HEK293 (cell line): Measurements from ENCODE around the gene ALOX5AP.
"Not testable (repeated sequence)": the region's sequence is repeated elsewhere in the genome, so short reads cannot be mapped to it uniquely, and the experiment has no call there.

Source experiments
- CTCF ChIA-PET: fragments of 350-600 bp; formaldehyde crosslinking; extraction: SDS; loops from one replicate; lab custom pipeline; 2021; ENCODE audit warnings: antibody characterized with exemption; lab: Yijun Ruan, JAX
- POLR2A ChIA-PET: fragments of 300-600 bp; formaldehyde crosslinking; extraction: SDS; loops from one replicate; lab custom pipeline; 2020; ENCODE audit warnings: antibody characterized with exemption, inconsistent platforms; lab: Yijun Ruan, JAX
- H3K27ac ChIP-seq: fragments of 200-500 bp; sonication (Bioruptor generic); 2 replicates; pipeline ENCODE4 v1.5.1; 2014; ENCODE audit warnings: low read depth, low read length, control low read depth, inconsistent platforms; ENCODE audit errors: extremely low read depth
- H3K36me3 ChIP-seq, 2 experiments: fragments of 200-500 bp in 1 of 2; sonication (Bioruptor generic) in 1 of 2; 1 replicate in 1 of 2; 2 replicates in 1 of 2; pipeline ENCODE4 v1.5.1; 2014 to 2017; ENCODE audit warnings: inconsistent platforms in 2 of 2, low read length in 2 of 2; ENCODE audit not compliant: control insufficient read depth in 2 of 2, insufficient read depth in 1 of 2
- H3K4me1 ChIP-seq: fragments of 200-500 bp; sonication (Bioruptor generic); 2 replicates; pipeline ENCODE4 v1.5.1; 2014; ENCODE audit warnings: mild to moderate bottlenecking, low read length, inconsistent platforms; ENCODE audit not compliant: control insufficient read depth, insufficient read depth
- H3K4me3 ChIP-seq: 2 replicates; pipeline ENCODE4 v1.5.1; 2011; ENCODE audit warnings: low read depth, mild to moderate bottlenecking, control low read depth, low read length, moderate library complexity
- H3K9me3 ChIP-seq: fragments of 200-500 bp; sonication (Bioruptor generic); 2 replicates; pipeline ENCODE4 v1.5.1; 2014; ENCODE audit warnings: low read depth, low read length, inconsistent platforms; ENCODE audit not compliant: control insufficient read depth, insufficient read depth
- BCL11A ChIP-seq: fragments of 450-650 bp; formaldehyde crosslinking; IDR thresholded peaks from 2 replicates; pipeline ENCODE4 v1.5.1; 2016; ENCODE audit warnings: low read depth, missing biosample characterization, missing genetic modification characterization
- SETDB1 ChIP-seq: IDR thresholded peaks from one replicate; pipeline ENCODE4 v1.6.1; 2017; ENCODE audit warnings: mild to moderate bottlenecking, low read length, moderate library complexity, mixed read lengths; ENCODE audit not compliant: insufficient read length
- SP7 ChIP-seq: fragments of 450-650 bp; formaldehyde crosslinking; IDR thresholded peaks from 2 replicates; pipeline ENCODE4 v1.5.1; 2016; ENCODE audit warnings: missing biosample characterization, missing genetic modification characterization
- ZFP69B ChIP-seq: fragments of 450-650 bp; formaldehyde crosslinking; IDR thresholded peaks from 2 replicates; pipeline ENCODE4 v1.5.1; 2016; ENCODE audit warnings: missing biosample characterization, missing genetic modification characterization
- ZNF140 ChIP-seq: fragments of 450-650 bp; formaldehyde crosslinking; IDR thresholded peaks from 2 replicates; pipeline ENCODE4 v1.5.1; 2016; ENCODE audit warnings: missing biosample characterization, missing genetic modification characterization
- ZNF16 ChIP-seq: fragments of 450-650 bp; formaldehyde crosslinking; IDR thresholded peaks from 2 replicates; pipeline ENCODE4 v1.5.1; 2016; ENCODE audit warnings: low read depth, missing biosample characterization, missing genetic modification characterization
- ZNF169 ChIP-seq: fragments of 450-650 bp; formaldehyde crosslinking; IDR thresholded peaks from 2 replicates; pipeline ENCODE4 v1.5.1; 2016; ENCODE audit warnings: missing biosample characterization, missing genetic modification characterization
- ZNF292 ChIP-seq: fragments of 450-650 bp; formaldehyde crosslinking; IDR thresholded peaks from 2 replicates; pipeline ENCODE4 v1.5.1; 2016; ENCODE audit warnings: low read depth, missing biosample characterization, missing genetic modification characterization, borderline replicate concordance
- ZNF302 ChIP-seq: fragments of 450-650 bp; formaldehyde crosslinking; IDR thresholded peaks from 2 replicates; pipeline ENCODE4 v1.5.1; 2016; ENCODE audit warnings: missing biosample characterization, missing genetic modification characterization, low read depth
- ZNF600 ChIP-seq: fragments of 450-650 bp; formaldehyde crosslinking; IDR thresholded peaks from 2 replicates; pipeline ENCODE4 v1.5.1; 2016; ENCODE audit warnings: missing biosample characterization, missing genetic modification characterization
- ZNF768 ChIP-seq: fragments of 450-650 bp; formaldehyde crosslinking; IDR thresholded peaks from 2 replicates; pipeline ENCODE4 v1.5.1; 2018; ENCODE audit warnings: missing biosample characterization, mild to moderate bottlenecking, missing genetic modification characterization
- ZNF830 ChIP-seq: fragments of 450-650 bp; IDR thresholded peaks from 2 replicates; pipeline ENCODE4 v1.5.0; 2018; ENCODE audit warnings: missing biosample characterization, missing genetic modification characterization, low read depth, mild to moderate bottlenecking, moderate library complexity
- ZXDB ChIP-seq: fragments of 450-650 bp; formaldehyde crosslinking; IDR thresholded peaks from 2 replicates; pipeline ENCODE4 v1.5.1; 2016; ENCODE audit warnings: missing biosample characterization, missing genetic modification characterization
- TF ChIP-seq, protein P1 (sequence below): fragments of 450-650 bp; formaldehyde crosslinking; IDR thresholded peaks from 2 replicates; pipeline ENCODE4 v1.5.1; 2016; ENCODE audit warnings: missing biosample characterization, missing genetic modification characterization
- TF ChIP-seq, protein P2 (sequence below): IDR thresholded peaks from 2 replicates; pipeline ENCODE4 v1.6.1; 2011; ENCODE audit warnings: mild to moderate bottlenecking, low read depth, low read length, borderline replicate concordance
- TF ChIP-seq, protein P3 (sequence below): fragments of 450-650 bp; formaldehyde crosslinking; IDR thresholded peaks from 2 replicates; pipeline ENCODE4 v1.5.1; 2016; ENCODE audit warnings: missing biosample characterization, missing genetic modification characterization
- TF ChIP-seq, protein P4 (sequence below): fragments of 450-650 bp; formaldehyde crosslinking; conservative IDR thresholded peaks from 2 replicates; pipeline ENCODE4 v1.5.1; 2016; ENCODE audit warnings: low read depth, missing biosample characterization, missing genetic modification characterization
- TF ChIP-seq, protein P5 (sequence below): fragments of 450-650 bp; IDR thresholded peaks from 2 replicates; pipeline ENCODE4 v1.5.1; 2018; ENCODE audit warnings: missing biosample characterization, missing genetic modification characterization

Gene ALOX5AP

DNA sequence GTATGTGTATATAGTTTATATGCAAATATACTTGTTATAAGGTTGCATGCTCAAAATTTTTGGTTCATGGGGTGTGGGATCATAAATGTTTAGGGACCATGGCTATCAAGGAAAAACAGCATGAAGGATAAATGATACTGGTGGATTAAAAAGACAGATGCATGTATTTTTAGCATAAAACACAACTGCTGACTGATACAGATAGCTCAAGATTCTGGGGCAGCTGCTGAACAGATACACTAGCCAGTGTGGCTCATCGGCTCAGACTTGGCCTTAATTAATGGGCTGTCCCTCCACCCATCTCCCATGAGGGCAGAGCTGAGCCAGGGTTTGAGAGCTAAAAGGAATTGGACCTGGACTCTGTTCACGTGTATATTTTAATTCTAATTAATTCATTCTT, 11.4 kb downstream of the ALOX5AP start (continued):
- TF ChIP-seq, protein P1, sequence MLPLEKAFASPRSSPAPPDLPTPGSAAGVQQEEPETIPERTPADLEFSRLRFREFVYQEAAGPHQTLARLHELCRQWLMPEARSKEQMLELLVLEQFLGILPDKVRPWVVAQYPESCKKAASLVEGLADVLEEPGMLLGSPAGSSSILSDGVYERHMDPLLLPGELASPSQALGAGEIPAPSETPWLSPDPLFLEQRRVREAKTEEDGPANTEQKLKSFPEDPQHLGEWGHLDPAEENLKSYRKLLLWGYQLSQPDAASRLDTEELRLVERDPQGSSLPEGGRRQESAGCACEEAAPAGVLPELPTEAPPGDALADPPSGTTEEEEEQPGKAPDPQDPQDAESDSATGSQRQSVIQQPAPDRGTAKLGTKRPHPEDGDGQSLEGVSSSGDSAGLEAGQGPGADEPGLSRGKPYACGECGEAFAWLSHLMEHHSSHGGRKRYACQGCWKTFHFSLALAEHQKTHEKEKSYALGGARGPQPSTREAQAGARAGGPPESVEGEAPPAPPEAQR (tag by site-specific recombination): no peak
- no peak for TF ChIP-seq ZNF292 (tag by site-specific recombination)

DNA sequence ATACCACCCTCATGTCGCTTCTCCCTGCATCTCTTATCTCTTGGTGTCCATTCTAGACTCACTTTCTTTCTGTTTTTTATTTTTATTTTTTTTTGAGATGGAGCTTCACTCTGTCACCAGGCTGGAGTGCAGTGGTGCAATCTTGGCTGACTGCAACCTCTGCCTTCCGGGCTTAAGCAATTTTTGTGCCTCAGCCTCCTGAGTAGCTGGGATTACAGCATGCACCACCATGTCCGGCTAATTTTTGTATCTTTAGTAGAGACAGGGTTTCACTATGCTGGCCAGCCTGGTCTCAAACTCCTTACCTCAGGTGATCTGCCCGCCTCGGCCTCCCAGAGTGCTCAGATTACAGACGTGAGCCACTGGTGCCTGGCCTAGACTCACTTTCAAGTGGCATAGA, 12.5 kb downstream of the ALOX5AP start:
- H3K4me1 ChIP-seq, POLR2A ChIA-PET, H3K36me3 ChIP-seq, H3K9me3 ChIP-seq, CTCF ChIA-PET, H3K27ac ChIP-seq, H3K4me3 ChIP-seq: not testable (repeated sequence)

DNA sequence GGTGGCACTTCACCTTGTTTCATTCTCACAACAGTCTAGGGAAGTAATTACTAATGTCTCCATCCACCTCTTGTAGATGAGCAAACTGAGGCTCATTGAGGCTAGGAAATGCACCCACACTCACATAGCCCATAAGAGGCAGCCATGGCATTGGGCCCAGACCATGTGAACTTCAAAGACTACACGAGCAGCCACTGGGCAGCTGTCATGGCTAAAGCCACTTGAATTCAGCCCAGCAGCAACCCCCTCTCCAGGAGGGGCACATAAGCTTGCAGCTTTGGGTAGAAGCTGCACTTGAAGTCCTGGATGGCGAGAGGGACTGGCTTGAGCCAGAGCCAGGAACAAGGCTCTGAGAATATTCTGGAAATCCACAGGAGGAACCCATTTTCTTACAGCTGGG, 13.4 kb downstream of the ALOX5AP start:
- ChIA-PET POLR2A (no interaction called here), CTCF (interaction anchor here (0.8 kb wide), 1 partner anchor 100 kb away, joined by 3 read pairs; no protein-coding TSS in a partner anchor)
- TF ChIP-seq ZNF768 (tag by site-specific recombination) (no peak), ZXDB (tag by site-specific recombination) (no peak), ZFP69B (tag by site-specific recombination) (no peak), BCL11A (tag by site-specific recombination) (no peak), ZNF16 (tag by site-specific recombination) (no peak), ZNF140 (no peak), SP7 (tag by site-specific recombination) (no peak), ZNF830 (tag by site-specific recombination) (no peak), ZNF600 (tag by site-specific recombination) (no peak), SETDB1 (no peak), ZNF169 (tag by site-specific recombination) (no peak), ZNF292 (tag by site-specific recombination) (no peak), ZNF302 (tag by site-specific recombination) (no peak)
- TF ChIP-seq, protein P2, sequence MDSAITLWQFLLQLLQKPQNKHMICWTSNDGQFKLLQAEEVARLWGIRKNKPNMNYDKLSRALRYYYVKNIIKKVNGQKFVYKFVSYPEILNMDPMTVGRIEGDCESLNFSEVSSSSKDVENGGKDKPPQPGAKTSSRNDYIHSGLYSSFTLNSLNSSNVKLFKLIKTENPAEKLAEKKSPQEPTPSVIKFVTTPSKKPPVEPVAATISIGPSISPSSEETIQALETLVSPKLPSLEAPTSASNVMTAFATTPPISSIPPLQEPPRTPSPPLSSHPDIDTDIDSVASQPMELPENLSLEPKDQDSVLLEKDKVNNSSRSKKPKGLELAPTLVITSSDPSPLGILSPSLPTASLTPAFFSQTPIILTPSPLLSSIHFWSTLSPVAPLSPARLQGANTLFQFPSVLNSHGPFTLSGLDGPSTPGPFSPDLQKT: no peak
- TF ChIP-seq, protein P3, sequence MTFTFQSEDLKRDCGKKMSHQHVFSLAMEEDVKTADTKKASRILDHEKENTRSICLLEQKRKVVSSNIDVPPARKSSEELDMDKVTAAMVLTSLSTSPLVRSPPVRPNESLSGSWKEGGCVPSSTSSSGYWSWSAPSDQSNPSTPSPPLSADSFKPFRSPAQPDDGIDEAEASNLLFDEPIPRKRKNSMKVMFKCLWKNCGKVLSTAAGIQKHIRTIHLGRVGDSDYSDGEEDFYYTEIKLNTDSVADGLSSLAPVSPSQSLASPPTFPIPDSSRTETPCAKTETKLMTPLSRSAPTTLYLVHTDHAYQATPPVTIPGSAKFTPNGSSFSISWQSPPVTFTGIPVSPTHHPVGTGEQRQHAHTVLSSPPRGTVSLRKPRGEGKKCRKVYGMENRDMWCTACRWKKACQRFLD (tag by site-specific recombination): no peak
- TF ChIP-seq, protein P4, sequence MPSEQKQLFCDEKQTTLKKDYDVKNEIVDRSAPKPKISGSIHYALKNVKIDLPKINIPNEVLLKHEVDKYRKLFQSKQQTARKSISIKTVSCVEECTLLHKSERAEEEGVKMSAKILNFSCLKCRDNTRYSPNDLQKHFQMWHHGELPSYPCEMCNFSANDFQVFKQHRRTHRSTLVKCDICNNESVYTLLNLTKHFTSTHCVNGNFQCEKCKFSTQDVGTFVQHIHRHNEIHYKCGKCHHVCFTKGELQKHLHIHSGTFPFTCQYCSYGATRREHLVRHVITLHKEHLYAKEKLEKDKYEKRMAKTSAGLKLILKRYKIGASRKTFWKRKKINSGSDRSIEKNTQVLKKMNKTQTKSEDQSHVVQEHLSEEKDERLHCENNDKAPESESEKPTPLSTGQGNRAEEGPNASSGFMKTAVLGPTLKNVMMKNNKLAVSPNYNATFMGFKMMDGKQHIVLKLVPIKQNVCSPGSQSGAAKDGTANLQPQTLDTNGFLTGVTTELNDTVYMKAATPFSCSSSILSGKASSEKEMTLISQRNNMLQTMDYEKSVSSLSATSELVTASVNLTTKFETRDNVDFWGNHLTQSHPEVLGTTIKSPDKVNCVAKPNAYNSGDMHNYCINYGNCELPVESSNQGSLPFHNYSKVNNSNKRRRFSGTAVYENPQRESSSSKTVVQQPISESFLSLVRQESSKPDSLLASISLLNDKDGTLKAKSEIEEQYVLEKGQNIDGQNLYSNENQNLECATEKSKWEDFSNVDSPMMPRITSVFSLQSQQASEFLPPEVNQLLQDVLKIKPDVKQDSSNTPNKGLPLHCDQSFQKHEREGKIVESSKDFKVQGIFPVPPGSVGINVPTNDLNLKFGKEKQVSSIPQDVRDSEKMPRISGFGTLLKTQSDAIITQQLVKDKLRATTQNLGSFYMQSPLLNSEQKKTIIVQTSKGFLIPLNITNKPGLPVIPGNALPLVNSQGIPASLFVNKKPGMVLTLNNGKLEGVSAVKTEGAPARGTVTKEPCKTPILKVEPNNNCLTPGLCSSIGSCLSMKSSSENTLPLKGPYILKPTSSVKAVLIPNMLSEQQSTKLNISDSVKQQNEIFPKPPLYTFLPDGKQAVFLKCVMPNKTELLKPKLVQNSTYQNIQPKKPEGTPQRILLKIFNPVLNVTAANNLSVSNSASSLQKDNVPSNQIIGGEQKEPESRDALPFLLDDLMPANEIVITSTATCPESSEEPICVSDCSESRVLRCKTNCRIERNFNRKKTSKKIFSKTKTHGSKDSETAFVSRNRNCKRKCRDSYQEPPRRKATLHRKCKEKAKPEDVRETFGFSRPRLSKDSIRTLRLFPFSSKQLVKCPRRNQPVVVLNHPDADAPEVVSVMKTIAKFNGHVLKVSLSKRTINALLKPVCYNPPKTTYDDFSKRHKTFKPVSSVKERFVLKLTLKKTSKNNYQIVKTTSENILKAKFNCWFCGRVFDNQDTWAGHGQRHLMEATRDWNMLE (tag by site-specific recombination): no peak
- TF ChIP-seq, protein P5, sequence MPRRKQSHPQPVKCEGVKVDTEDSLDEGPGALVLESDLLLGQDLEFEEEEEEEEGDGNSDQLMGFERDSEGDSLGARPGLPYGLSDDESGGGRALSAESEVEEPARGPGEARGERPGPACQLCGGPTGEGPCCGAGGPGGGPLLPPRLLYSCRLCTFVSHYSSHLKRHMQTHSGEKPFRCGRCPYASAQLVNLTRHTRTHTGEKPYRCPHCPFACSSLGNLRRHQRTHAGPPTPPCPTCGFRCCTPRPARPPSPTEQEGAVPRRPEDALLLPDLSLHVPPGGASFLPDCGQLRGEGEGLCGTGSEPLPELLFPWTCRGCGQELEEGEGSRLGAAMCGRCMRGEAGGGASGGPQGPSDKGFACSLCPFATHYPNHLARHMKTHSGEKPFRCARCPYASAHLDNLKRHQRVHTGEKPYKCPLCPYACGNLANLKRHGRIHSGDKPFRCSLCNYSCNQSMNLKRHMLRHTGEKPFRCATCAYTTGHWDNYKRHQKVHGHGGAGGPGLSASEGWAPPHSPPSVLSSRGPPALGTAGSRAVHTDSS: no peak
- Histone ChIP-seq H3K36me3 (no peaks in the 10 kb centered on the region), H3K9me3 (no peaks in the 10 kb centered on the region), H3K4me1 (no peaks in the 10 kb centered on the region), H3K4me3 (no peak overlapping the region), H3K27ac (no peak overlapping the region)
